ENCODE data around the gene SUN2. TPM values are rescaled to one million over a fixed set of nuclear protein-coding genes. Genes with fewer than 3 reads are reported as not detected.

The SUN2 gene
- total RNA-seq, 1 experiment from 2014 or later: 169 TPM

DNA sequence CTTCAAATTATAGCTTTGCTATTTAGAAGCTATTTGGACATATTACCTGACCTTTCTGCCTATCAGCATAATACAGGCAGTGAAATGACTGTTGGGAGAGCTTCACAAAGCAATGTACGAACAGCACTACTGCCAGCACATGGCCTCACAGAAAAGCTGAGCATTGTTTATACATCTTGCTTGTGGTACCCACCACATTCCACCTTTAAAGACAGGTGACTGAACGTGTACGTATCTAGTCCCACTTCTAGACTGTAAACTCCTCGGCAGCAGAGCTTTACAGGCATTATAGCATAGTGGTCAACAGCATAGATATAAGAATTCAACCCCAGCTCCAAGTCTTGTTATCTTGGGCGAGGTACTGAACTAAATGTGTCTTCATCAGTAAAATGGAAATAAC, 56.7 kb downstream of the SUN2 start:
- ChIA-PET POLR2A (ENCODE audit: unreplicated experiment) (interaction anchor here (0.6 to 0.7 kb wide), 5 partner anchors 13 to 1224 kb away, joined by 3 to 5 read pairs (median 4); partner anchors contain the start of gene TOMM22), CTCF (interaction anchor here (0.6 to 1.1 kb wide), 2 partner anchors 18 to 460 kb away, joined by 4 to 6 read pairs; partner anchors contain the start of gene TOMM22)
- H3K4me2 ChIP-seq: peak overlapping the region; percentile 92
- peaks cover 60% of the 10 kb centered on the region for H3K79me2 ChIP-seq (ENCODE audit: low read depth)
- DNase-seq: no peak
- peaks cover 53% of the 10 kb centered on the region for H3K4me1 ChIP-seq (replicated peaks; ENCODE audit: insufficient read depth)
- H2AFZ ChIP-seq: no peak overlapping the region
- H3K36me3 ChIP-seq (ENCODE audit: low read depth): peaks cover 26% of the 10 kb centered on the region; the same call in 1 of the 2 replicates
- no peaks in the 10 kb centered on the region for H3K27me3 ChIP-seq (ENCODE audit: insufficient read depth, low read depth)
- peak overlapping the region; percentile 88 for H3K27ac ChIP-seq
- H3F3A ChIP-seq (ENCODE audit: insufficient read depth, low read depth): peaks cover 56% of the 10 kb centered on the region
- peak overlapping the region; percentile 82 for H3K4me3 ChIP-seq
- no peaks in the 10 kb centered on the region for H3K9me3 ChIP-seq (ENCODE audit: insufficient read depth, low read depth)
- intact Hi-C loops (cut with micrococcal nuclease; ENCODE audit: unreplicated experiment): no loop called here
- TF ChIP-seq EZH2 (IDR thresholded peaks at IDR 0.05; ENCODE audit: low read depth): no peak
- TF ChIP-seq, protein P1, sequence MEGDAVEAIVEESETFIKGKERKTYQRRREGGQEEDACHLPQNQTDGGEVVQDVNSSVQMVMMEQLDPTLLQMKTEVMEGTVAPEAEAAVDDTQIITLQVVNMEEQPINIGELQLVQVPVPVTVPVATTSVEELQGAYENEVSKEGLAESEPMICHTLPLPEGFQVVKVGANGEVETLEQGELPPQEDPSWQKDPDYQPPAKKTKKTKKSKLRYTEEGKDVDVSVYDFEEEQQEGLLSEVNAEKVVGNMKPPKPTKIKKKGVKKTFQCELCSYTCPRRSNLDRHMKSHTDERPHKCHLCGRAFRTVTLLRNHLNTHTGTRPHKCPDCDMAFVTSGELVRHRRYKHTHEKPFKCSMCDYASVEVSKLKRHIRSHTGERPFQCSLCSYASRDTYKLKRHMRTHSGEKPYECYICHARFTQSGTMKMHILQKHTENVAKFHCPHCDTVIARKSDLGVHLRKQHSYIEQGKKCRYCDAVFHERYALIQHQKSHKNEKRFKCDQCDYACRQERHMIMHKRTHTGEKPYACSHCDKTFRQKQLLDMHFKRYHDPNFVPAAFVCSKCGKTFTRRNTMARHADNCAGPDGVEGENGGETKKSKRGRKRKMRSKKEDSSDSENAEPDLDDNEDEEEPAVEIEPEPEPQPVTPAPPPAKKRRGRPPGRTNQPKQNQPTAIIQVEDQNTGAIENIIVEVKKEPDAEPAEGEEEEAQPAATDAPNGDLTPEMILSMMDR (conservative IDR thresholded peaks at IDR 0.05): no peak
- H4K20me1 ChIP-seq (ENCODE audit: insufficient read depth): peaks cover 14% of the 10 kb centered on the region; the same call in 1 of the 2 replicates
- H3K9me2 ChIP-seq (ENCODE audit: insufficient read depth): no peaks in the 10 kb centered on the region
- BruUV-seq (replicated peaks): no TSS peak

DNA sequence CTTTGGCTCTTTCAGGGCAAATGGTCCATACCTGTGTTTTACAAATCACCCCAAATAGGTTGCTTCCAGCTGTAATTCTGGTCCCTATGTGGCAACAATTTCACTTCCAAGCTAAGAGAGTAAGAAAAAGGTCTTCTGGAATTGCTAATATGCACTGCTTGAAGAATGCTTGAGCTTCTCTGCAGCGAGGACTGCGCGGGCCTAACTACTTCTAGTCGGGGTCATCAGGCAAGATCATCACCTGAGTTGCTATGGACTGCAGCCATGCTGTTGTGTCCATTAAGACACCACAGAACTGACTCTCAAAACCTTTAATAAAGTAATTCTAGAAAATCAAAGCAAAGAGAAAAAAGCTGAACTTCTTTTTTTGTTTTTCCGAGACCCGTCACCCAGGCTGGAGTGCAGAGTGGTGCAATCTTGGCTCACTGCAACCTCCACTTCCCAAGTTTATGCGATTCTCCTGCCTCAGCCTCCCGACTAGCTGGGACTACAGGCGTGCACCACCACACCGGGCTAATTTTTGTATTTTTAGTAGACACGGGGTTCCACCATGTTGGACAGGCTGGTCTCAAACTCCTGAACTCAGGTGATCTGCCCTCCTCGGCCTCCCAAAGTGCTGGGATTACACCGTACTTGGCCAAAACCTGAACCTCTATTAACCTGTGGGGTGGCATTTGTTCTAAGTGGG, 57.2 kb downstream of the SUN2 start:
- Histone ChIP-seq H3K4me3 (peak overlapping the region; percentile 82), H3K36me3 (ENCODE audit: low read depth) (peaks cover 32% of the 10 kb centered on the region; the same call in 1 of the 2 replicates), H3K9me2 (ENCODE audit: insufficient read depth) (no peaks in the 10 kb centered on the region), H3F3A (ENCODE audit: insufficient read depth, low read depth) (peaks cover 58% of the 10 kb centered on the region), H3K4me2 (peak overlapping the region; percentile 92), H3K27me3 (ENCODE audit: insufficient read depth, low read depth) (no peaks in the 10 kb centered on the region), H3K4me1 (replicated peaks; ENCODE audit: insufficient read depth) (peaks cover 57% of the 10 kb centered on the region), H2AFZ (no peak overlapping the region), H3K79me2 (ENCODE audit: low read depth) (peaks cover 66% of the 10 kb centered on the region), H3K27ac (peak overlapping the region; percentile 88), H3K9me3 (ENCODE audit: insufficient read depth, low read depth) (no peaks in the 10 kb centered on the region), H4K20me1 (ENCODE audit: insufficient read depth) (peaks cover 14% of the 10 kb centered on the region; the same call in 1 of the 2 replicates)
- no peak for DNase-seq
- ChIA-PET POLR2A (ENCODE audit: unreplicated experiment) (interaction anchor here (0.6 to 0.7 kb wide), 4 partner anchors 13 to 384 kb away, joined by 3 to 9 read pairs (median 4); partner anchors contain the start of gene TOMM22), CTCF (interaction anchor here (1.1 kb wide), 1 partner anchor 17 kb away, joined by 6 read pairs; the partner anchor contains the start of gene TOMM22)
- BruUV-seq (replicated peaks): no TSS peak
- TF ChIP-seq, protein P1 (conservative IDR thresholded peaks at IDR 0.05): no peak
- no peak for TF ChIP-seq EZH2 (IDR thresholded peaks at IDR 0.05; ENCODE audit: low read depth)
- intact Hi-C loops (cut with micrococcal nuclease; ENCODE audit: unreplicated experiment): no loop called here

DNA sequence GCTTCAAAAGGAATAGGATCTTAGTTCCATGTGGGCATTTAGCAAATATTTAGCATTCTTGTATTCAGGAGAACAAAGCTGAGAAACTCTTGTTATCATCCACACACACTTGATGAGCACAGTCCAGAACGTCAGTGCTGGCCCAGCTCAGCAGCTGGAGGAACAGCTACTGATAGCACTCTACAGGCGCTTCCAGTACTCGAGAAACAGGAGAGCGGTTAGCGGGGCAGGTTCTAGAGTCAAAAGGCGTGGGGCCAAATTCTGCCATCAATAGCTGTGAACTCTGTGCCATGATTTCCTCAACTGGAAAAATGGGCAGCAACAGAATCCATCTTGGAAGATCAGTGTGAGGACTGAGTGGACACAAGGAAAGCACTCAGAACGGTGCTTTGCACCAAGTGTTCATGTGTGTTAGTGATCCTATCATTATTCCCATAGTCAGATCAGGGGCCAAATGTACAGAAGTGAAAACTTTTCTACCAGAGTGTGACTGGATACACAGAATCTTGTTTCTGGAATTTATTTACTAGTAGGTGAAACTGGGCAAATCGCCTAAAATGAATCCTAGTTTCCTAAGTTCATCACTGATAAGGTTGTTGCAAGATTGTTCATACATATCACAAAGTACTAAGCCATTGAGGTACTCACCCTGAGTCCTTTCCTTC, 58.2 kb downstream of the SUN2 start:
- peaks cover 75% of the 10 kb centered on the region for H3K79me2 ChIP-seq (ENCODE audit: low read depth)
- intact Hi-C loops (cut with micrococcal nuclease; ENCODE audit: unreplicated experiment): loop anchor here (2.0 kb wide), 1 partner anchor 57 kb away; the partner anchor contains the start of gene SUN2
- TF ChIP-seq EZH2 (IDR thresholded peaks at IDR 0.05; ENCODE audit: low read depth): no peak
- TF ChIP-seq, protein P1 (conservative IDR thresholded peaks at IDR 0.05): no peak
- H3K36me3 ChIP-seq (ENCODE audit: low read depth): peaks cover 39% of the 10 kb centered on the region; the same call in 1 of the 2 replicates
- peak overlapping the region; percentile 92 for H3K4me2 ChIP-seq
- POLR2A ChIA-PET (ENCODE audit: unreplicated experiment): interaction anchor here (0.6 to 1.6 kb wide), 4 partner anchors 8 to 28 kb away, joined by 3 to 12 read pairs (median 6); partner anchors contain the start of genes GTPBP1 and TOMM22
- no peak for DNase-seq
- H3K9me3 ChIP-seq (ENCODE audit: insufficient read depth, low read depth): no peaks in the 10 kb centered on the region
- no TSS peak for BruUV-seq (replicated peaks)
- CTCF ChIA-PET: no interaction called here
- peaks cover 57% of the 10 kb centered on the region for H3K4me1 ChIP-seq (replicated peaks; ENCODE audit: insufficient read depth)
- peaks cover 14% of the 10 kb centered on the region; the same call in 1 of the 2 replicates for H4K20me1 ChIP-seq (ENCODE audit: insufficient read depth)
- H3K4me3 ChIP-seq: peak overlapping the region; percentile 82
- H2AFZ ChIP-seq: no peak overlapping the region
- H3K27ac ChIP-seq: peak overlapping the region; percentile 88
- H3F3A ChIP-seq (ENCODE audit: insufficient read depth, low read depth): peaks cover 63% of the 10 kb centered on the region
- H3K9me2 ChIP-seq (ENCODE audit: insufficient read depth): no peaks in the 10 kb centered on the region
- no peaks in the 10 kb centered on the region for H3K27me3 ChIP-seq (ENCODE audit: insufficient read depth, low read depth)

All from PC-9 (cell line).